ENCODE measurements around the gene GPC2.

- TF ChIP-seq CTCF (IDR thresholded peaks at IDR 0.05) = no peak
- no peak for TF ChIP-seq POLR2AphosphoS5 (IDR thresholded peaks at IDR 0.05)
Measured at GRCh38 chr7:100158229-100159098, 18.7 kb downstream of the GPC2 start, which contains the start of gene TRAPPC14.
